ENCODE measurements around the gene ZNF732. TPM values are rescaled to one million over a fixed set of nuclear protein-coding genes. Genes with fewer than 3 reads are reported as not detected.
A peak's percentile ranks its signal among the peaks of the same experiment; 100 is the strongest.
"Not testable (repeated sequence)": the region's sequence is repeated elsewhere in the genome, so short reads cannot be mapped to it uniquely, and the experiment has no call there.

The ZNF732 gene
- total and polyA plus RNA-seq, 2 experiments from 2014 or later, result 6.0 to 49.2 TPM

- not testable (repeated sequence) for H3K27me3 ChIP-seq (ENCODE audit: insufficient read depth); ATAC-seq; H3F3A ChIP-seq (replicated peaks; ENCODE audit: low read depth); H3K4me1 Mint-ChIP-seq; H3K4me3 Mint-ChIP-seq; H3K27ac Mint-ChIP-seq; H2AFZ ChIP-seq; H3K4me1 ChIP-seq (ENCODE audit: insufficient read depth); H3K4me2 ChIP-seq; H3K9me2 ChIP-seq (ENCODE audit: insufficient read depth); H3K27ac ChIP-seq (ENCODE audit: low read depth); H3K4me3 ChIP-seq
- Mint-ChIP-seq H3K27me3 (ENCODE audit: insufficient read depth, low read depth, poor library complexity) (peaks cover 17% of the 10 kb centered on the region), H3K36me3 (ENCODE audit: low read depth) (peaks cover 100% of the 10 kb centered on the region), H3K9me3 (peaks cover 95% of the 10 kb centered on the region)
- Histone ChIP-seq H3K79me2 (replicated peaks; ENCODE audit: insufficient read depth) (peaks cover 39% of the 10 kb centered on the region), H3K36me3 (ENCODE audit: insufficient read depth) (peaks cover 35% of the 10 kb centered on the region), H4K20me1 (replicated peaks; ENCODE audit: insufficient read depth) (peaks cover 27% of the 10 kb centered on the region)
- TF ChIP-seq, protein P1, sequence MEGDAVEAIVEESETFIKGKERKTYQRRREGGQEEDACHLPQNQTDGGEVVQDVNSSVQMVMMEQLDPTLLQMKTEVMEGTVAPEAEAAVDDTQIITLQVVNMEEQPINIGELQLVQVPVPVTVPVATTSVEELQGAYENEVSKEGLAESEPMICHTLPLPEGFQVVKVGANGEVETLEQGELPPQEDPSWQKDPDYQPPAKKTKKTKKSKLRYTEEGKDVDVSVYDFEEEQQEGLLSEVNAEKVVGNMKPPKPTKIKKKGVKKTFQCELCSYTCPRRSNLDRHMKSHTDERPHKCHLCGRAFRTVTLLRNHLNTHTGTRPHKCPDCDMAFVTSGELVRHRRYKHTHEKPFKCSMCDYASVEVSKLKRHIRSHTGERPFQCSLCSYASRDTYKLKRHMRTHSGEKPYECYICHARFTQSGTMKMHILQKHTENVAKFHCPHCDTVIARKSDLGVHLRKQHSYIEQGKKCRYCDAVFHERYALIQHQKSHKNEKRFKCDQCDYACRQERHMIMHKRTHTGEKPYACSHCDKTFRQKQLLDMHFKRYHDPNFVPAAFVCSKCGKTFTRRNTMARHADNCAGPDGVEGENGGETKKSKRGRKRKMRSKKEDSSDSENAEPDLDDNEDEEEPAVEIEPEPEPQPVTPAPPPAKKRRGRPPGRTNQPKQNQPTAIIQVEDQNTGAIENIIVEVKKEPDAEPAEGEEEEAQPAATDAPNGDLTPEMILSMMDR (conservative IDR thresholded peaks at IDR 0.05; ENCODE audit: low read depth in 2 of 2), result peak; percentile 66 to 71
- DNase-seq (ENCODE audit: low spot score), result peak; percentile 84
These were observed 46.0 kb downstream of the ZNF732 start for GRCh38 chr4:259240-259639.

- Histone ChIP-seq H3K9me2 (ENCODE audit: insufficient read depth) (no peaks in the 10 kb centered on the region), H2AFZ (no peak overlapping the region), H3K4me1 (ENCODE audit: insufficient read depth) (no peaks in the 10 kb centered on the region), H3K4me3 (no peak overlapping the region), H3K4me2 (no peak overlapping the region), H3K79me2 (replicated peaks; ENCODE audit: insufficient read depth) (peaks cover 41% of the 10 kb centered on the region), H3K27me3 (ENCODE audit: insufficient read depth) (no peaks in the 10 kb centered on the region), H3F3A (replicated peaks; ENCODE audit: low read depth) (no peaks in the 10 kb centered on the region; the same call in 1 of the 2 replicates), H4K20me1 (replicated peaks; ENCODE audit: insufficient read depth) (peaks cover 13% of the 10 kb centered on the region), H3K27ac (ENCODE audit: low read depth) (no peak overlapping the region), H3K36me3 (ENCODE audit: insufficient read depth) (peaks cover 43% of the 10 kb centered on the region)
- Mint-ChIP-seq H3K36me3 (ENCODE audit: low read depth) (peaks cover 100% of the 10 kb centered on the region), H3K9me3 (peaks cover 95% of the 10 kb centered on the region), H3K4me1 (no peaks in the 10 kb centered on the region; the same call in 2 of the 3 replicates), H3K4me3 (no peak overlapping the region), H3K27ac (no peak overlapping the region), H3K27me3 (ENCODE audit: insufficient read depth, low read depth, poor library complexity) (peaks cover 8% of the 10 kb centered on the region)
- 0 out of 2 replicates have a peak, but pooled peaks have one; percentile 30 for TF ChIP-seq POLR2AphosphoS5 (IDR thresholded peaks at IDR 0.05; ENCODE audit: low read depth)
- no peak for TF ChIP-seq STAT1 (IDR thresholded peaks at IDR 0.05; ENCODE audit: unreplicated experiment)
- ATAC-seq, result no peak
- DNase-seq (ENCODE audit: low spot score), result peak; percentile 22
These were observed 48.8 kb downstream of the ZNF732 start for GRCh38 chr4:256492-256891.

DNA sequence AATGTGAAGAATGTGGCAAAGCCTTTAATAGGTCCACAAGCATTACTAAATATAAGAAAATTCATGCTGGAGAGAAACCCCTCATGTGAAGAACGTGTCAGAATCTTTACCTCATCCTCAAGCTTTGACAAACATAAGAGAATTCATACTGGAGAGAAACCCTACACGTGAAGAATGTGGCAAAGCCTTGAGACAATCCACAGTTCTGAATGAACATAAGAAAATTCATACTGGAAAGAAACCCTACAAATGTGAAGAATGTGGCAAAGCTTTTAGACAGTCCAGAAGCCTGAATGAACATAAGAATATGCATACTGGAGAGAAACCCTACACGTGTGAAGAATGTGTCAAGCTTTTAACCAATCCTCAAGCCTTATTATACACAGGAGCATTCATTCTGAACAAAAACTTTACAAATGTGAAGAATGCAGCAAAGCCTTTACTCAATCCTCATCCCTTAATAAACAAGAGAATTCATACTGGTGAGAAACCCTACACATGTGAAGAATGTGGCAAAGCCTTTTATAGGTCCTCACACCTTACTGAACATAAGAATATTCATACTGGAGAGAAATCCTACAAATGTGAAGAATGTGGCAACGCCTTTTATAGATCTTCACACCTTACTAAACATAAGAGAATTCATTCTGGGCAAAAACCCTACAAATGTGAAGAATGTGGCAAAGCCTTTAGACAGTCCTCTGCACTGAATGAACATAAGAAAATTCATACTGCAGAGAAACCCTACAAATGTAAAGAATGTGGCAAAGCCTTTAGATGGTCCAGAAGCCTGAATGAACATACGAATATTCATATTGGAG, 51.1 kb downstream of the ZNF732 start:
- no peaks in the 10 kb centered on the region for H3K27me3 ChIP-seq (ENCODE audit: insufficient read depth)
- H3K27ac ChIP-seq (ENCODE audit: low read depth), result no peak overlapping the region
- H3K36me3 Mint-ChIP-seq (ENCODE audit: low read depth), result peaks cover 97% of the 10 kb centered on the region
- no peak overlapping the region for H3K4me2 ChIP-seq
- no peak overlapping the region for H2AFZ ChIP-seq
- no peak overlapping the region for H3K4me3 Mint-ChIP-seq
- H3K27me3 Mint-ChIP-seq (ENCODE audit: insufficient read depth, low read depth, poor library complexity), result peaks cover 3% of the 10 kb centered on the region
- no peaks in the 10 kb centered on the region for H3K4me1 ChIP-seq (ENCODE audit: insufficient read depth)
- no peak overlapping the region for H3K27ac Mint-ChIP-seq
- no peak for ATAC-seq
- peaks cover 43% of the 10 kb centered on the region for H3K36me3 ChIP-seq (ENCODE audit: insufficient read depth)
- no peaks in the 10 kb centered on the region for H4K20me1 ChIP-seq (replicated peaks; ENCODE audit: insufficient read depth)
- DNase-seq (ENCODE audit: low spot score), result no peak
- H3F3A ChIP-seq (replicated peaks; ENCODE audit: low read depth), result no peaks in the 10 kb centered on the region; the same call in 1 of the 2 replicates
- H3K9me3 Mint-ChIP-seq, result peaks cover 97% of the 10 kb centered on the region
- H3K4me1 Mint-ChIP-seq, result no peaks in the 10 kb centered on the region
- no peaks in the 10 kb centered on the region for H3K9me2 ChIP-seq (ENCODE audit: insufficient read depth)
- no peak overlapping the region; the same call in 1 of the 2 replicates for H3K4me3 ChIP-seq
- peaks cover 46% of the 10 kb centered on the region for H3K79me2 ChIP-seq (replicated peaks; ENCODE audit: insufficient read depth)
- TF ChIP-seq ZNF331 (CRISPR knock-in tag; IDR thresholded peaks at IDR 0.05; ENCODE audit: low read depth) (no peak), ZNF462 (CRISPR knock-in tag; IDR thresholded peaks at IDR 0.05) (no peak), EZH2 (IDR thresholded peaks at IDR 0.05; ENCODE audit: low read depth, unreplicated experiment) (no peak), CREB1 (CRISPR knock-in tag; IDR thresholded peaks at IDR 0.05; ENCODE audit: low read depth) (no peak), POLR2AphosphoS5 (IDR thresholded peaks at IDR 0.05; ENCODE audit: low read depth) (no peak)
